B cell (primary cell): ENCODE measurements around the gene ANKFY1.

Experiments used
- CTCF ChIP-seq: fragments of 200-600 bp; IDR thresholded peaks from one replicate; pipeline ENCODE4 v1.8.0; 2022; ENCODE audit warnings: antibody characterized with exemption, mild to moderate bottlenecking
- EZH2 ChIP-seq: IDR thresholded peaks from 2 replicates; pipeline ENCODE4 v1.6.1; 2012; ENCODE audit warnings: borderline replicate concordance, low read depth, mild to moderate bottlenecking, moderate library complexity, low read length; ENCODE audit not compliant: insufficient read depth, poor library complexity, severe bottlenecking

- no peak for TF ChIP-seq CTCF
- TF ChIP-seq EZH2 = no peak
These were observed 89.2 kb downstream of the ANKFY1 start for GRCh38 chr17:4174556-4174955.
